NCI-H82 treated with DMSO at 0.1 percent for 48 hours (cell line): ENCODE measurements around the gene PAQR7.
"Not testable (repeated sequence)": the region's sequence is repeated elsewhere in the genome, so short reads cannot be mapped to it uniquely, and the experiment has no call there.

ENCODE experiments used
- DNase-seq: peaks from one replicate; lab custom pipeline; 2025; ENCODE audit not compliant: unreplicated experiment; lab: John Stamatoyannopoulos, UW

PAQR7 gene

GRCh38 chr1:25847929-25848328 lies 27.6 kb downstream of the PAQR7 start:
- peak; percentile 80 for DNase-seq

- DNase-seq = no peak
These were observed 29.8 kb downstream of the PAQR7 start for GRCh38 chr1:25845664-25846063.

GRCh38 chr1:25844536-25845337 lies 30.8 kb downstream of the PAQR7 start:
- DNase-seq = no peak

GRCh38 chr1:25843483-25843882 lies 32.0 kb downstream of the PAQR7 start:
- no peak for DNase-seq

- DNase-seq = not testable (repeated sequence)
These were observed 35.7 kb downstream of the PAQR7 start for GRCh38 chr1:25839808-25840207.

GRCh38 chr1:25837262-25837875 lies 38.1 kb downstream of the PAQR7 start:
- DNase-seq = no peak

- DNase-seq = no peak
These were observed 38.8 kb downstream of the PAQR7 start for GRCh38 chr1:25836695-25837094.

- DNase-seq = no peak
These were observed 40.6 kb downstream of the PAQR7 start for GRCh38 chr1:25834894-25835293.

GRCh38 chr1:25833158-25833557 lies 42.4 kb downstream of the PAQR7 start:
- no peak for DNase-seq

- no peak for DNase-seq
These were observed 43.0 kb downstream of the PAQR7 start for GRCh38 chr1:25832336-25833037.

GRCh38 chr1:25831569-25832196 lies 43.8 kb downstream of the PAQR7 start:
- no peak for DNase-seq

- DNase-seq = no peak
These were observed 46.5 kb downstream of the PAQR7 start for GRCh38 chr1:25829046-25829445.

- no peak for DNase-seq
These were observed 47.0 kb downstream of the PAQR7 start for GRCh38 chr1:25828491-25828890.

GRCh38 chr1:25826571-25826970 lies 48.9 kb downstream of the PAQR7 start:
- no peak for DNase-seq

- no peak for DNase-seq
These were observed 49.9 kb downstream of the PAQR7 start for GRCh38 chr1:25825605-25826004.

GRCh38 chr1:25821630-25822091 lies 53.8 kb downstream of the PAQR7 start:
- no peak for DNase-seq

- DNase-seq = no peak
These were observed 54.4 kb downstream of the PAQR7 start for GRCh38 chr1:25821112-25821476.

GRCh38 chr1:25820247-25821111 lies 55.0 kb downstream of the PAQR7 start:
- DNase-seq = no peak

- peak; percentile 34 for DNase-seq
These were observed 55.8 kb downstream of the PAQR7 start, which contains the start of gene MTFR1L for GRCh38 chr1:25819491-25820246. Gene MTFR1L (plus strand): TSS chr1:25819954. CDS start chr1:25823105, 3,151 bp downstream.

GRCh38 chr1:25818569-25818968 lies 56.9 kb downstream of the PAQR7 start:
- no peak for DNase-seq
